ENCODE data around the gene TBX18.

Gene TBX18

GRCh38 chr6:84772428-84773132, 8.2 kb upstream of the TBX18 start:
- DNase-seq (ENCODE audit: low read depth): no peak

- DNase-seq (ENCODE audit: low read depth): no peak
Observed at GRCh38 chr6:84771756-84772356, 7.5 kb upstream of the TBX18 start.

GRCh38 chr6:84771125-84771755, 6.8 kb upstream of the TBX18 start:
- DNase-seq (ENCODE audit: low read depth): no peak

GRCh38 chr6:84770521-84770920, 6.1 kb upstream of the TBX18 start:
- DNase-seq (ENCODE audit: low read depth): no peak

GRCh38 chr6:84769306-84769705, 4.9 kb upstream of the TBX18 start:
- no peak for DNase-seq (ENCODE audit: low read depth)

GRCh38 chr6:84768442-84769174, 4.2 kb upstream of the TBX18 start:
- no peak for DNase-seq (ENCODE audit: low read depth)

- no peak for DNase-seq (ENCODE audit: low read depth)
Observed at GRCh38 chr6:84767526-84768201, 3.3 kb upstream of the TBX18 start.

- no peak for DNase-seq (ENCODE audit: low read depth)
Observed at GRCh38 chr6:84766799-84767525, 2.6 kb upstream of the TBX18 start.

- no peak for DNase-seq (ENCODE audit: low read depth)
Observed at GRCh38 chr6:84766118-84766798, 1.9 kb upstream of the TBX18 start.

GRCh38 chr6:84763886-84764331, 489 bp downstream of the TBX18 start:
- no peak for DNase-seq (ENCODE audit: low read depth)

GRCh38 chr6:84763003-84763885, 1.2 kb downstream of the TBX18 start:
- DNase-seq (ENCODE audit: low read depth): peak; percentile 61

- no peak for DNase-seq (ENCODE audit: low read depth)
Observed at GRCh38 chr6:84762220-84763002, 2.0 kb downstream of the TBX18 start.

GRCh38 chr6:84758486-84758885, 5.9 kb downstream of the TBX18 start:
- no peak for DNase-seq (ENCODE audit: low read depth)

- no peak for DNase-seq (ENCODE audit: low read depth)
Observed at GRCh38 chr6:84756877-84757276, 7.5 kb downstream of the TBX18 start.

- DNase-seq (ENCODE audit: low read depth): no peak
Observed at GRCh38 chr6:84756466-84756865, 7.9 kb downstream of the TBX18 start.

GRCh38 chr6:84753173-84753572, 11.2 kb downstream of the TBX18 start:
- no peak for DNase-seq (ENCODE audit: low read depth)

GRCh38 chr6:84752118-84752850, 12.1 kb downstream of the TBX18 start:
- no peak for DNase-seq (ENCODE audit: low read depth)

- no peak for DNase-seq (ENCODE audit: low read depth)
Observed at GRCh38 chr6:84749181-84749580, 15.2 kb downstream of the TBX18 start.
